ENCODE results near the gene CHSY1. TPM values are rescaled to one million over a fixed set of nuclear protein-coding genes. Genes with fewer than 3 reads are reported as not detected.

The CHSY1 gene
- total RNA-seq, 6 experiments from 2014 or later: 29.2 to 44.2 (median 40.0) TPM

DNA sequence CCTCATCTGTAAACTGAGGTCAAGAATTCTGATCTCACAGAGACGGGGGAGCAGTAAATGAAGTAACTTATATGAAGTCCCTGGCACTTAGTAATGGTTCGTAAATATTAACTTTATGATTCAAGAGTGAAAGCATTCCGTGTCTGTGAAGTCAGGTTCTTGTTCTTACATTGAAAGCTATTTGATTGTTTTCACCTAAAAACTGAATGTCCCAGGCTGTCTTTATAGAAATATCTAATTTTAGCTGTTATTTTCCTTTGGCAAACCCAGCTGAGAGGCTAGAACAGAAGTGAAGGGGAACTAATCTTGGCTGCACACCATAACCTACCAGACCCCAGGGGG is 84.5 kb downstream of the CHSY1 start:
- peaks cover 55% of the 10 kb centered on the region for H3K4me1 Mint-ChIP-seq (ENCODE audit: low read depth)
- no peak for DNase-seq
- H3K36me3 Mint-ChIP-seq (ENCODE audit: low read depth): peaks cover 41% of the 10 kb centered on the region
- no peak overlapping the region; the same call in 1 of the 2 replicates for H3K4me3 Mint-ChIP-seq
- TF ChIP-seq, protein P1, sequence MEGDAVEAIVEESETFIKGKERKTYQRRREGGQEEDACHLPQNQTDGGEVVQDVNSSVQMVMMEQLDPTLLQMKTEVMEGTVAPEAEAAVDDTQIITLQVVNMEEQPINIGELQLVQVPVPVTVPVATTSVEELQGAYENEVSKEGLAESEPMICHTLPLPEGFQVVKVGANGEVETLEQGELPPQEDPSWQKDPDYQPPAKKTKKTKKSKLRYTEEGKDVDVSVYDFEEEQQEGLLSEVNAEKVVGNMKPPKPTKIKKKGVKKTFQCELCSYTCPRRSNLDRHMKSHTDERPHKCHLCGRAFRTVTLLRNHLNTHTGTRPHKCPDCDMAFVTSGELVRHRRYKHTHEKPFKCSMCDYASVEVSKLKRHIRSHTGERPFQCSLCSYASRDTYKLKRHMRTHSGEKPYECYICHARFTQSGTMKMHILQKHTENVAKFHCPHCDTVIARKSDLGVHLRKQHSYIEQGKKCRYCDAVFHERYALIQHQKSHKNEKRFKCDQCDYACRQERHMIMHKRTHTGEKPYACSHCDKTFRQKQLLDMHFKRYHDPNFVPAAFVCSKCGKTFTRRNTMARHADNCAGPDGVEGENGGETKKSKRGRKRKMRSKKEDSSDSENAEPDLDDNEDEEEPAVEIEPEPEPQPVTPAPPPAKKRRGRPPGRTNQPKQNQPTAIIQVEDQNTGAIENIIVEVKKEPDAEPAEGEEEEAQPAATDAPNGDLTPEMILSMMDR (IDR thresholded peaks at IDR 0.05): no peak
- peaks cover 38% of the 10 kb centered on the region for H3K9me3 Mint-ChIP-seq
- peak overlapping the region; percentile 94 for H3K27ac Mint-ChIP-seq
- H3K27me3 Mint-ChIP-seq (ENCODE audit: insufficient read depth): peaks cover 2% of the 10 kb centered on the region

DNA sequence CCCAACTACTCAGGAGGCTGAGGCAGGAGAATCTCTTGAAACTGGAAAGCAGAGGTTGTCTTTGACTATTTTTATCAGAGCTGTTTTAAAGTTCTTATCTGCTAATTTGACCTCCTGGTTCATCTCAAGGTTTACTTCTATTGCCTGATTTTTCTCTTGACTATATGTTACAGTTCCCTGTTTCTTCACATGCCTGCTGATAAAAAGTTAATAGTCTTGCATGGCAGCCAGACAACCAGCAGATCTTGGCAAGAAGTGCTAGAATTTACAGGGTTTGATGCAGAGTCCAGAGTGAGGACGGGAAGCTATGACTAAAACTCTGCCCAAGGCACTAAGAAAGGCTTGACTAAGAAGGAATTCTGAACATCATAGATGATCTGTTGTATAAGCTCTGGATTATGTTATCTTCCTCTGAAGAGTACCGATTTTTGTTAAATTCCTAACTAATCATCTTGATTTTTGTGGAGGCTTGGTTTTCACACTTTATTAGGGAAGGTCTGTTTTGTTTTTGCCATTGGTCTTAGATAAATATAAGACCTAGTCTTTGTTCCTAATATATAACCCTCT is 85.9 kb downstream of the CHSY1 start:
- no peak for DNase-seq
- TF ChIP-seq, protein P1 (IDR thresholded peaks at IDR 0.05): no peak
- peaks cover 41% of the 10 kb centered on the region for H3K4me1 Mint-ChIP-seq (ENCODE audit: low read depth)
- H3K36me3 Mint-ChIP-seq (ENCODE audit: low read depth): peaks cover 41% of the 10 kb centered on the region
- no peak overlapping the region for H3K4me3 Mint-ChIP-seq
- peaks cover 4% of the 10 kb centered on the region for H3K27me3 Mint-ChIP-seq (ENCODE audit: insufficient read depth)
- H3K27ac Mint-ChIP-seq: no peak overlapping the region
- H3K9me3 Mint-ChIP-seq: peaks cover 38% of the 10 kb centered on the region

DNA sequence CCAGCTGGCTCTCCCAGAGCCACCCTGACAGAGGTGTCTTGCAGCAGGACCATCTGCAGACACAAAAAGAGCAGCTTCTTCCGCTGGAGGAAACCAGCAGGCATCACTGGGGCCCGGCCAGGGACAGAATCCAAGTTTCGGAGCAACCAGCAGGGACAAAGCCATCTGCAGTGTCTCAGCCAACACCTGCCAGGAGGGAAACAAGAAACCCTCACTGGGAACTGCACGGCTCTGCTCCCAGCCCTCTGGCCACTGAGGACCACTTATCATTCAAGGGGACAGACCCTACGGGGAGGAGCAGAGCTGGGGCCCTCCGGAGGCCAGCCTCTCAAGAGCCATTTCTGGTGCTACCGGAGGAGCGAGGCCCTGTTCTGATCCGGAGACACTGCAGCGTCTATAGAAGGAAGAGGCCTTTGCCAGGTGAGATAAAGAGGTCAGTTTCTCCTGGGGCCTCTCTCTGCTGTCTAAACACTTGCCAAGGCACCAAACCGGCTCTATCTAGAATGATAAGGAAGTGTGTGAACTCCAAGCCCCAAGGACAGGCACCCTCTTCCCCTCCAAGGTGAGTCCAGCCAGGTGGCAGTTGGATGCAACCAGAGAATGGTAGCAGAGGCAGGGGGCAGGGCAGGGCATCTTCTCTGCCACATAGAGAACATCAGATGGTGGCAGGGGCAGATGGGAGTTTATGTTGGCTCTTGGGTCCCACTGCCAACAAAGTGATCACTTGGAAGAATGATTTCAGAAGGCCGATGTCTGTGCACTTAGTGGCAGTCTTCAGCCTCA is 89.0 kb downstream of the CHSY1 start:
- TF ChIP-seq, protein P1 (IDR thresholded peaks at IDR 0.05): no peak
- peaks cover 16% of the 10 kb centered on the region for H3K4me1 Mint-ChIP-seq (ENCODE audit: low read depth)
- no peak overlapping the region for H3K27ac Mint-ChIP-seq
- H3K36me3 Mint-ChIP-seq (ENCODE audit: low read depth): peaks cover 37% of the 10 kb centered on the region
- peaks cover 38% of the 10 kb centered on the region for H3K9me3 Mint-ChIP-seq
- H3K27me3 Mint-ChIP-seq (ENCODE audit: insufficient read depth): peaks cover 4% of the 10 kb centered on the region
- no peak for DNase-seq
- H3K4me3 Mint-ChIP-seq: no peak overlapping the region

DNA sequence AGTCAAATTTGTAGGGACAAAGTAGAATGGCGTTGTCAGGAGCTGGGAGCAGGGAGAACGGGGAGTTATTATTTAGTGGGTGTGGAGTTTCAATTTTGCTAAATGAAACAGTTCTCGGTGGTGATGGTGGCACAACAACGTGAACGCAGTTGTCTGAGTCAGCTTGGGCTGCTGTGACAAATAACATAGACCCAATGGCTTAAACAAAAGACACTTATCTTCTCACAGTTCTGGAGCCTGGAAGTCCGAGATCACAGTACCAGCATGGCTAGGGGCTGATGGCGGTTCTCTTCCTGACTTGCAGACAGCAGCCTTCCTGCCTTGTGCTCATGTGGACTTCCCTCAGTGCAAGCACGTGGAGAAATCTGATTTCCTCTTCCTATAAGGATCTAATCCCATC is 90.2 kb downstream of the CHSY1 start:
- H3K9me3 Mint-ChIP-seq: peaks cover 31% of the 10 kb centered on the region

DNA sequence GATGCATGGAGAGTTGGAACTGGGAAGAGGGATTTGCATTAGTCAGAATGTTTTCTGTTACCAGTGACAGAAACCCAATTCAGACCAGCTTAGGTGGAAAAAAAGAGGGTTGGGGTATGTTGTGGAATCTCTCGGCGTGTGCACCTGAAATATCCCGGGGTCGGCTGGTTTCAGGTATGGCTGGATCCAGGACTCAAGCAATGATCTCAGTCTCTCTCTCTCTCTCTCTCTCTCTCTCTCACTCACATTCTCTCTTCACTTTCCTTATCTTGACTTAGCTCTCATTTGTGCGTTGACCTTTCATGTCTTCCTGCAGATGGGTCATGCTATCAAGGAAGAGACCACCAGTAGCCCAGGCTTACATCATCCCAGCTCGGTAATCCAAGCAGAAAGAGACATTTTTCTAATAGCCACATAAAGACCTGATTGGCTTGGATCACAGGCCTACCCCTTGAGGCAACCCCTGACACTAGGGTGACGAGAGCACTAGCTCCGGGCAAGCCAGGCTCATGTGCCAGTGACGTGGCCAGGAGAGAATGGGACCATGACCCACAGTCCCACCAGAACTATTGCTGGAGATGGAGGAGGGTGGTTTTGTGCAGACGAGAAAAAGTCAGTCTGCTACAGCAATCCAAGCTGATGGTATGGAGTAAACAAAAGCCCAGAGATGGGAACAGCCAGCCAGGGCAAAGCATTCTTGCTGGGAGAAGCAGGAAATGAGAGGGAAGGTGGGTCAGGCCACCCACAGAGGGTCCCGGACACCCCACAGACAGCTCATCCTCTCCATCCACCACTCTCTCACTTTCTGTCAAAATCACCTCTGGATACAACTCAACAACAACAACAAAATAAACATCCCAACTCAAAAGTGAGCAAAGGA is 91.7 kb downstream of the CHSY1 start:
- no peak overlapping the region for H3K27ac Mint-ChIP-seq
- H3K9me3 Mint-ChIP-seq: peaks cover 16% of the 10 kb centered on the region
- peaks cover 12% of the 10 kb centered on the region for H3K4me1 Mint-ChIP-seq (ENCODE audit: low read depth)
- no peak for DNase-seq
- H3K36me3 Mint-ChIP-seq (ENCODE audit: low read depth): peaks cover 16% of the 10 kb centered on the region
- TF ChIP-seq, protein P1 (IDR thresholded peaks at IDR 0.05): no peak
- peaks cover 2% of the 10 kb centered on the region for H3K27me3 Mint-ChIP-seq (ENCODE audit: insufficient read depth)
- no peak overlapping the region for H3K4me3 Mint-ChIP-seq

More for the DNA sequence above, 90.2 kb downstream of the CHSY1 start:
- H3K27me3 Mint-ChIP-seq (ENCODE audit: insufficient read depth): peaks cover 4% of the 10 kb centered on the region
- peaks cover 29% of the 10 kb centered on the region for H3K36me3 Mint-ChIP-seq (ENCODE audit: low read depth)
- H3K4me3 Mint-ChIP-seq: no peak overlapping the region
- no peak overlapping the region for H3K27ac Mint-ChIP-seq
- H3K4me1 Mint-ChIP-seq (ENCODE audit: low read depth): peaks cover 8% of the 10 kb centered on the region
- DNase-seq: no peak
- TF ChIP-seq, protein P1 (IDR thresholded peaks at IDR 0.05): no peak

Measured in HFFc6 (cell line).